GM19023 (cell line): ENCODE measurements around the gene HS3ST5.

Experiments used
- ATAC-seq: cut with Tn5 transposase; IDR thresholded peaks from one replicate; pipeline ENCODE4 v1.9.1; 2021; ENCODE audit warnings: mild to moderate bottlenecking, moderate library complexity; ENCODE audit not compliant: unreplicated experiment

The HS3ST5 gene

GRCh38 chr6:114342826-114343781 lies at the start of gene HS3ST5:
Gene HS3ST5, minus strand, starts transcription at chr6:114343023. Its CDS starts 280,178 bp downstream, at chr6:114062845.
- ATAC-seq = no peak

GRCh38 chr6:114390176-114390575 lies 47.4 kb upstream of the HS3ST5 start:
- no peak for ATAC-seq

GRCh38 chr6:114389111-114389510 lies 46.3 kb upstream of the HS3ST5 start:
- no peak for ATAC-seq

- ATAC-seq = no peak
Observed at GRCh38 chr6:114382406-114382805, 39.6 kb upstream of the HS3ST5 start.

- no peak for ATAC-seq
Observed at GRCh38 chr6:114377881-114378280, 35.1 kb upstream of the HS3ST5 start.

GRCh38 chr6:114376611-114377175 lies 33.9 kb upstream of the HS3ST5 start:
- ATAC-seq = no peak

GRCh38 chr6:114375541-114376192 lies 32.8 kb upstream of the HS3ST5 start:
- ATAC-seq = no peak

GRCh38 chr6:114367315-114367961 lies 24.6 kb upstream of the HS3ST5 start:
- ATAC-seq = no peak

GRCh38 chr6:114366899-114367298 lies 24.1 kb upstream of the HS3ST5 start:
- ATAC-seq = no peak

- no peak for ATAC-seq
Observed at GRCh38 chr6:114364301-114364700, 21.5 kb upstream of the HS3ST5 start.

GRCh38 chr6:114362957-114363356 lies 20.1 kb upstream of the HS3ST5 start:
- no peak for ATAC-seq

- no peak for ATAC-seq
Observed at GRCh38 chr6:114362396-114362795, 19.6 kb upstream of the HS3ST5 start.

GRCh38 chr6:114361036-114361435 lies 18.2 kb upstream of the HS3ST5 start:
- ATAC-seq = no peak

- ATAC-seq = no peak
Observed at GRCh38 chr6:114355300-114355699, 12.5 kb upstream of the HS3ST5 start.

GRCh38 chr6:114354482-114354881 lies 11.7 kb upstream of the HS3ST5 start:
- ATAC-seq = no peak

GRCh38 chr6:114346451-114346850 lies 3.6 kb upstream of the HS3ST5 start:
- ATAC-seq = no peak

- ATAC-seq = no peak
Observed at GRCh38 chr6:114344971-114345275, 2.1 kb upstream of the HS3ST5 start.

- no peak for ATAC-seq
Observed at GRCh38 chr6:114344246-114344970, 1.6 kb upstream of the HS3ST5 start.

- ATAC-seq = no peak
Observed at GRCh38 chr6:114343782-114344144, 940 bp upstream of the HS3ST5 start.

GRCh38 chr6:114342086-114342825 lies 567 bp downstream of the HS3ST5 start:
- no peak for ATAC-seq
